Measurements from ENCODE around the gene CSPG4. TPM values are rescaled to one million over a fixed set of nuclear protein-coding genes. Genes with fewer than 3 reads are reported as not detected.

Gene CSPG4
- total and polyA plus RNA-seq, 2 donors (not counting 3 experiments of a cell fraction or from before 2014, with no cell fraction given): not detected

DNA sequence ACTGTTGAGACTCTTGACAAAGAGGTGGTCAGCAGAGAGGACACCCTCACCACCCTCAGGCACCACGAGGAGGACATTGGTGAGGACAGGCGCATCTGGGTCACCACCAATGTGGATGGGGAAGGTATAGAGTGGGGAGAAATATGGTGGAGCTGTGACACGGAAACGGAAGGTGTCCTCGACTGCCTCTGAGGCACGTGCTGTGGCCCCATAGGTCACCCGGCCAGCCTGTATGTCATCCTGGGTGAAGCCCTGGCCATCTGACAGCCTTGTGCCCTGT lies 24.4 kb downstream of the CSPG4 start:
- POLR2A ChIA-PET: no interaction called here
- FAIRE-seq: no peak

More for the DNA sequence above, 24.4 kb downstream of the CSPG4 start:
- Histone ChIP-seq H3K4me2 (ENCODE audit: insufficient read depth, low read length) (no peak overlapping the region), H2AFZ (ENCODE audit: low read depth, low read length) (no peak overlapping the region), H3K27ac (ENCODE audit: insufficient read depth, low read depth, low read length) (no peak overlapping the region), H3K4me1 (ENCODE audit: control insufficient read depth, extremely low read depth, insufficient read depth, low read length) (peaks cover under 1% of the 10 kb centered on the region), H3K79me2 (ENCODE audit: control insufficient read depth, insufficient read depth, low read length) (no peaks in the 10 kb centered on the region), H3K4me3 (replicated peaks in 1 of 3; ENCODE audit: insufficient read depth in 1 of 3, low read depth in 1 of 3, low read length in 3 of 3) (no peak overlapping the region), H3K27me3 (ENCODE audit: control insufficient read depth in 2 of 2, insufficient read depth in 2 of 2, low read length in 2 of 2) (peaks cover 30 to 40% of the 10 kb centered on the region in 2 experiments), H3K9me1 (replicated peaks; ENCODE audit: control insufficient read depth, extremely low read depth, insufficient read depth, low read length) (no peaks in the 10 kb centered on the region), H3K9me3 (replicated peaks; ENCODE audit: control insufficient read depth, insufficient read depth, low read length) (no peaks in the 10 kb centered on the region), H3K9ac (replicated peaks; ENCODE audit: extremely low read depth, insufficient read depth, low read length) (no peak overlapping the region), H4K20me1 (replicated peaks; ENCODE audit: control insufficient read depth, extremely low read depth, insufficient read depth, low read length) (no peaks in the 10 kb centered on the region), H3K36me3 (ENCODE audit: control insufficient read depth in 2 of 2, extremely low read depth in 1 of 2, insufficient read depth in 2 of 2, low read length in 2 of 2) (no peaks in the 10 kb centered on the region)
- intact Hi-C loops (cut with micrococcal nuclease): no loop called here
- CTCF ChIA-PET: interaction anchor here (5.3 kb wide), 1 partner anchor 115 kb away, joined by 59 read pairs; no protein-coding TSS in a partner anchor
- dilution Hi-C loops (cut with MboI; ENCODE audit: extremely low pct_ligation_motif_present, low sequenced_read_pairs): no loop called here
- no peak for DNase-seq (ENCODE audit: low read depth, low spot score)
- no TSS peak for BruUV-seq (replicated peaks)
- TF ChIP-seq EZH2 (IDR thresholded peaks at IDR 0.05; ENCODE audit: borderline replicate concordance, low read depth, low read length, severe bottlenecking): no peak
- no peak for TF ChIP-seq POLR2A (IDR thresholded peaks at IDR 0.05; ENCODE audit: low read depth, low read length)
- no peak for TF ChIP-seq FOS (IDR thresholded peaks at IDR 0.05; ENCODE audit: borderline replicate concordance, insufficient read depth, low read length)
- TF ChIP-seq GATA2 (IDR thresholded peaks at IDR 0.05; ENCODE audit: insufficient read depth, insufficient read length, low read depth, low read length): no peak
- TF ChIP-seq POLR2AphosphoS5 (IDR thresholded peaks at IDR 0.05; ENCODE audit: insufficient read depth, low read depth, low read length): no peak
- no peak for TF ChIP-seq JUN (IDR thresholded peaks at IDR 0.05; ENCODE audit: borderline replicate concordance, insufficient read depth, insufficient read length, low read depth)
- TF ChIP-seq, protein P1, sequence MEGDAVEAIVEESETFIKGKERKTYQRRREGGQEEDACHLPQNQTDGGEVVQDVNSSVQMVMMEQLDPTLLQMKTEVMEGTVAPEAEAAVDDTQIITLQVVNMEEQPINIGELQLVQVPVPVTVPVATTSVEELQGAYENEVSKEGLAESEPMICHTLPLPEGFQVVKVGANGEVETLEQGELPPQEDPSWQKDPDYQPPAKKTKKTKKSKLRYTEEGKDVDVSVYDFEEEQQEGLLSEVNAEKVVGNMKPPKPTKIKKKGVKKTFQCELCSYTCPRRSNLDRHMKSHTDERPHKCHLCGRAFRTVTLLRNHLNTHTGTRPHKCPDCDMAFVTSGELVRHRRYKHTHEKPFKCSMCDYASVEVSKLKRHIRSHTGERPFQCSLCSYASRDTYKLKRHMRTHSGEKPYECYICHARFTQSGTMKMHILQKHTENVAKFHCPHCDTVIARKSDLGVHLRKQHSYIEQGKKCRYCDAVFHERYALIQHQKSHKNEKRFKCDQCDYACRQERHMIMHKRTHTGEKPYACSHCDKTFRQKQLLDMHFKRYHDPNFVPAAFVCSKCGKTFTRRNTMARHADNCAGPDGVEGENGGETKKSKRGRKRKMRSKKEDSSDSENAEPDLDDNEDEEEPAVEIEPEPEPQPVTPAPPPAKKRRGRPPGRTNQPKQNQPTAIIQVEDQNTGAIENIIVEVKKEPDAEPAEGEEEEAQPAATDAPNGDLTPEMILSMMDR (IDR thresholded peaks at IDR 0.05; ENCODE audit: extremely low read depth in 1 of 2, insufficient read depth in 1 of 2, low read depth in 1 of 2, low read length in 2 of 2): no peak
- no peak for TF ChIP-seq MYC (IDR thresholded peaks at IDR 0.05; ENCODE audit: low read depth, low read length)
- TF ChIP-seq, protein P2, sequence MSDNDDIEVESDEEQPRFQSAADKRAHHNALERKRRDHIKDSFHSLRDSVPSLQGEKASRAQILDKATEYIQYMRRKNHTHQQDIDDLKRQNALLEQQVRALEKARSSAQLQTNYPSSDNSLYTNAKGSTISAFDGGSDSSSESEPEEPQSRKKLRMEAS (IDR thresholded peaks at IDR 0.05; ENCODE audit: insufficient read depth, insufficient read length): no peak
